Ovary (tissue), 9 donors: ENCODE measurements around the gene RASL10A. TPM values are rescaled to one million over a fixed set of nuclear protein-coding genes. Genes with fewer than 3 reads are reported as not detected.

ENCODE experiments used
- DNase-seq, 5 donors: peaks; one replicate each; pipeline ENCODE4 v3.0.0-alpha.2; 2019 to 2020
- H3K27ac ChIP-seq, 2 donors: fragments of 200-600 bp; one replicate each; pipeline versions ENCODE4 v1.5.1 to v1.8.0; 2019 to 2022
- H3K27me3 ChIP-seq: fragments of 200-600 bp; one replicate; pipeline ENCODE4 v1.8.0; 2022
- H3K36me3 ChIP-seq: fragments of 200-600 bp; sonication (generic); one replicate; pipeline ENCODE4 v1.5.1; 2019
- H3K4me1 ChIP-seq: one replicate; pipeline ENCODE4 v1.8.1; 2013; ENCODE audit warnings: mild to moderate bottlenecking, moderate library complexity; ENCODE audit not compliant: insufficient read depth
- H3K4me3 ChIP-seq: fragments of 200-600 bp; sonication (generic); one replicate; pipeline ENCODE4 v1.5.1; 2017
- H3K9me3 ChIP-seq, 2 donors: fragments of 200-600 bp in 1 of 2; sonication (generic) in 1 of 2; one replicate each; pipeline versions ENCODE4 v1.5.1 to v1.8.1; 2013 to 2019; ENCODE audit warnings: mild to moderate bottlenecking in 1 of 2, moderate library complexity in 1 of 2
- EP300 ChIP-seq: sonication (generic); formaldehyde crosslinking; IDR thresholded peaks from one replicate; pipeline ENCODE4 v1.6.1; 2017; ENCODE audit warnings: antibody characterized with exemption
- POLR2A ChIP-seq: fragments of 450-650 bp; IDR thresholded peaks from one replicate; pipeline ENCODE4 v1.6.1; 2017; ENCODE audit warnings: antibody characterized with exemption, mild to moderate bottlenecking, moderate library complexity
- WGBS, 3 donors: extraction: QIAGEN DNeasy Blood & Tissue Kit in 1 of 3; methylation state at CpG; one replicate each; pipeline versions ENCODE4 v1.1.5 to v1.1.7; 2013 to 2017; 5-methylcytosine and 5-hydroxymethylcytosine counted together
- intact Hi-C, 4 donors: fragments of 100-400 bp; cut with DNase I; formaldehyde crosslinking; loops; one replicate each; pipeline versions ENCODE4 v1.11.0 to v1.15.1; 2022 to 2023
- polyA plus RNA-seq, 2 donors: library from polyadenylated mRNA; stranded (reverse); fragments of 200-250 nt in 1 of 2; fragments of 350-450 nt in 1 of 2; fragmentation: Illumina TruSeq in 1 of 2; extraction: RNeasy Lipid Tissue Mini Kit (QIAGEN cat#74804) in 1 of 2; gene quantifications; one replicate each; pipeline ENCODE4 v1.2.3, GENCODE V29; 2013 to 2014
- total RNA-seq, 7 donors: library from RNA; depleted of rRNA in 2 of 7; stranded (reverse); fragments of >200 nt in 2 of 7; fragmentation: NEBNext Ultra II Directional in 3 of 7; extraction: Animal tissue kit (Norgen Biotek cat#: 25700) in 3 of 7; gene quantifications; one replicate each; pipeline versions ENCODE4 v1.1.0 to v1.2.4, GENCODE V29; 2016 to 2023
- TF ChIP-seq, protein P1 (sequence below), 3 donors: fragments of 450-650 bp in 2 of 3; fragments of 200-600 bp in 1 of 3; IDR thresholded peaks; one replicate each; pipeline versions ENCODE4 v1.5.1 to v1.8.0; 2016 to 2022; ENCODE audit warnings: antibody characterized with exemption in 3 of 3, mild to moderate bottlenecking in 1 of 3
- donor health status: DM: no; HTN: no; CAD: no; lungs with moderate emphysema.
- donor health status: DM: no; HTN: no; CAD: no.
- donor health status: Bipolar disorder and iron deficiency.
- donor health status: DM: yes; HTN: yes; CAD: no.
- donor health status: DM: no; HTN: no; CAD: no.
- donor health status: DM: yes; HTN: yes; CAD: no.

The RASL10A gene
- total and polyA plus RNA-seq, 9 donors, result 0.22 to 0.53 (median 0.40) TPM; not detected in 3

DNA sequence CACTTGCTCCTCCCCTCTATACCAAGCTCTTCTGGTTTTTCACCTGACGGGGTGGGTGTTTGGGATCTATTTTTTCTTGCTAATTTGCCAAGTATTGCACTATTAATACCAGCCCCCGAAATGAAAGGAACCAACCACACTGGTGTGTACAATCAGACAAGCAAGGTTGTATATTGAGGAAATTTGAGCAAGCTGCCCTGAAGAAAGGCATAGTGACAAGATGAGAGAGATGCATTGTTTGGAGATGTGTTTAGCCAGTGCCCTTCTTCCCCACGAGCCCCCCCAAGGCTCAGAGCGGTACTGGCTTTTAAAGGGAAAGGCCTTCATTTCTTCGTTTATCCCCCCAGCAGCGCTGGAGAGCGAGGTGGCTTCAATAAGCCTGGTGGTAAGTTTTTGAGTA lies 24.3 kb downstream of the RASL10A start:
- no peaks in the 10 kb centered on the region for H3K4me1 ChIP-seq
- WGBS, 3 donors, result 62 to 64% (median 63%) methylated on average over 7 of the region's 7 CpGs
- no peak overlapping the region for H3K27ac ChIP-seq
- H3K9me3 ChIP-seq, result no peaks in the 10 kb centered on the region
- no peaks in the 10 kb centered on the region for H3K27me3 ChIP-seq
- no peak overlapping the region for H3K4me3 ChIP-seq
- DNase-seq, result no peak
- TF ChIP-seq, protein P1, sequence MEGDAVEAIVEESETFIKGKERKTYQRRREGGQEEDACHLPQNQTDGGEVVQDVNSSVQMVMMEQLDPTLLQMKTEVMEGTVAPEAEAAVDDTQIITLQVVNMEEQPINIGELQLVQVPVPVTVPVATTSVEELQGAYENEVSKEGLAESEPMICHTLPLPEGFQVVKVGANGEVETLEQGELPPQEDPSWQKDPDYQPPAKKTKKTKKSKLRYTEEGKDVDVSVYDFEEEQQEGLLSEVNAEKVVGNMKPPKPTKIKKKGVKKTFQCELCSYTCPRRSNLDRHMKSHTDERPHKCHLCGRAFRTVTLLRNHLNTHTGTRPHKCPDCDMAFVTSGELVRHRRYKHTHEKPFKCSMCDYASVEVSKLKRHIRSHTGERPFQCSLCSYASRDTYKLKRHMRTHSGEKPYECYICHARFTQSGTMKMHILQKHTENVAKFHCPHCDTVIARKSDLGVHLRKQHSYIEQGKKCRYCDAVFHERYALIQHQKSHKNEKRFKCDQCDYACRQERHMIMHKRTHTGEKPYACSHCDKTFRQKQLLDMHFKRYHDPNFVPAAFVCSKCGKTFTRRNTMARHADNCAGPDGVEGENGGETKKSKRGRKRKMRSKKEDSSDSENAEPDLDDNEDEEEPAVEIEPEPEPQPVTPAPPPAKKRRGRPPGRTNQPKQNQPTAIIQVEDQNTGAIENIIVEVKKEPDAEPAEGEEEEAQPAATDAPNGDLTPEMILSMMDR (IDR thresholded peaks at IDR 0.05), result no peak
- no peak for TF ChIP-seq POLR2A
- TF ChIP-seq EP300, result no peak
- H3K36me3 ChIP-seq, result no peaks in the 10 kb centered on the region
- intact Hi-C loops, result no loop called here

DNA sequence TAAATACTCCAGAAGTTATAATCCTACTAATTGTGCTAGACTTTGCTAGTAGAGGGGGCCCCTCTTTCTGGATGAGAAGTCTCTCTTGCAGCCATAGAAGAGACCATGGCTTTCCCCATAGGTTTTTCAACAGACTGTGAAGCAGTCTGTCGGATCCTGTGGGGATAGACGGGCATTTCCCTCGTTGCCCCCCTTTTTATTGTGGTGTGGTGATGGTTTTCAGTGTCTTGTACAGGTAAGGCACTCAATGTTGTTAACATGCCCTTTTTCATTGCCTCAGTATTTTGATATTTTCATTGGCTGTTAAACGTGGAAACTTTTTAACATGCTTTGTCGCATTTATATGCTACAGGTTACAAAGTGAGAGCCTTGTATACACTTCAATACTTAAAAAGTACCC lies 25.4 kb downstream of the RASL10A start:
- 55 to 68% (median 60%) methylated on average over 5 of the region's 5 CpGs for WGBS, 3 donors
- Histone ChIP-seq H3K4me3 (no peak overlapping the region), H3K27me3 (no peaks in the 10 kb centered on the region), H3K27ac (no peak overlapping the region), H3K4me1 (no peaks in the 10 kb centered on the region), H3K36me3 (no peaks in the 10 kb centered on the region), H3K9me3 (no peaks in the 10 kb centered on the region)
- intact Hi-C loops, result no loop called here
- DNase-seq, result no peak
- no peak for TF ChIP-seq POLR2A
- TF ChIP-seq, protein P1 (IDR thresholded peaks at IDR 0.05), result no peak
- TF ChIP-seq EP300, result no peak

DNA sequence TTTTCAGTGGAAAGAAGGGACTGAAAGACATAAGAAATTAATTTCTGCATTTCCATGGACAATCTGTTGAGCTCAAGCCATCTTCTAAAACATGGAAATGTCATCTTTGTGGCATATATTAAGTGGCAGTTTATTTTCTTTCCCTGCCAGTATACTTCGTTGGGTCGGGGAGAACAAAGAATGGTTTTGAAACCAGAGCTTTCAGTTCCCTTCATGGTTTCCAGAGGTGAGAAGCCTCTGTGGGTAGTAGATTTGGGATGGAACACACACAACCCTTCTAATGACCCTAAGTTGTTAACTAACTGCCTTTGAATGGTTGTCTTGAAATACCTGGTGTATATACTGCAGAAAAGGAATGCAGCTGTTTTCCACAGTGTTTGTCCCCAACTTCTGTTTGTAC lies 26.7 kb downstream of the RASL10A start:
- no peak for DNase-seq
- H3K4me1 ChIP-seq, result no peaks in the 10 kb centered on the region
- WGBS, 3 donors, result 45 to 54% (median 48%) methylated on average over 2 of the region's 2 CpGs
- H3K27me3 ChIP-seq, result no peaks in the 10 kb centered on the region
- no peaks in the 10 kb centered on the region for H3K36me3 ChIP-seq
- H3K9me3 ChIP-seq, result no peaks in the 10 kb centered on the region
- TF ChIP-seq POLR2A (no peak), EP300 (no peak)
- TF ChIP-seq, protein P1 (IDR thresholded peaks at IDR 0.05), result no peak
- intact Hi-C loops, result no loop called here
- H3K4me3 ChIP-seq, result no peak overlapping the region
- H3K27ac ChIP-seq, result no peak overlapping the region

DNA sequence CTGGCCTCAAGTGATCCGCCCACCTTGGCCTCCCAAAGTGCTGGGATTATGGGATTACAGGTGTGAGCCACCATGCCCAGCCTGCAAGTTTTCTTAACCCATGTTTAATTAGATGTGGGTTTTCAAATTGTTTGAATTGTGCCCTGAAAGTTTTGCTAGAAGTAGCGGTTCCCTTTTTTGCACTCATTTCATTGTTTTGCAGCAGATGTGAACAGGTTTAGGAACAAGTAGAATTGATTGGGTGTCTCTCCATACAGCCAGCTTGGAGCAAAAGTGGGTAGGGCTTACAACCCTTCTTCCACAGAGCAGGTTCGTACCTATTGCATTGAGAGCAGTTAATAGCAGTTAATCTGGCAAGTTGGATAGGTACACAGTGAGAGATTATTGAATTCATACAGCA lies 31.3 kb downstream of the RASL10A start:
- Histone ChIP-seq H3K4me1 (no peaks in the 10 kb centered on the region), H3K36me3 (no peaks in the 10 kb centered on the region), H3K27me3 (no peaks in the 10 kb centered on the region), H3K4me3 (no peak overlapping the region), H3K9me3 (no peaks in the 10 kb centered on the region), H3K27ac (no peak overlapping the region)
- TF ChIP-seq EP300 (no peak), POLR2A (no peak)
- TF ChIP-seq, protein P1 (IDR thresholded peaks at IDR 0.05), result no peak
- no peak for DNase-seq
- 93 to 95% (median 93%) methylated on average over 3 of the region's 3 CpGs for WGBS, 3 donors
- intact Hi-C loops, result no loop called here

DNA sequence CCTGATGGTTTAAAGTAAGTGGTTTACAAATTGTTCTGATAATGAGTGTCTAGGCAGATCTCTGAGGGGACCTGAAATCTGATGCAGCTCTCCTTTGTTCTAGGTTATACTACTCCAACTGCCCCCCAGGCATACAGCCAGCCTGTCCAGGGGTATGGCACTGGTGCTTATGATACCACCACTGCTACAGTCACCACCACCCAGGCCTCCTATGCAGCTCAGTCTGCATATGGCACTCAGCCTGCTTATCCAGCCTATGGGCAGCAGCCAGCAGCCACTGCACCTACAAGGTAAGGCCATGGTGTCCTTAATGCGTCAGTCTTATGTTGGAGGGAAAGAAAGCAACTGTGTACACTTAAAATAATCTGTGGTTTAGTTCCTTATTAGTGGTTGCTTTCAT lies 37.6 kb downstream of the RASL10A start:
- Histone ChIP-seq H3K27me3 (no peaks in the 10 kb centered on the region), H3K27ac (no peak overlapping the region), H3K9me3 (no peaks in the 10 kb centered on the region), H3K4me1 (no peaks in the 10 kb centered on the region), H3K4me3 (no peak overlapping the region), H3K36me3 (no peaks in the 10 kb centered on the region)
- intact Hi-C loops, result no loop called here
- TF ChIP-seq, protein P1 (IDR thresholded peaks at IDR 0.05), result no peak
- no peak for TF ChIP-seq EP300
- no peak for TF ChIP-seq POLR2A
- WGBS, 3 donors, result 94 to 100% (median 95%) methylated on average over 1 of the region's 1 CpG
- DNase-seq, result no peak
